Renal pelvis (tissue), 12 donors: Measurements from ENCODE around the gene OGN. TPM values are rescaled to one million over a fixed set of nuclear protein-coding genes. Genes with fewer than 3 reads are reported as not detected.
"Not testable (repeated sequence)": the region's sequence is repeated elsewhere in the genome, so short reads cannot be mapped to it uniquely, and the experiment has no call there.

Experiments
- DNase-seq: peaks from one replicate; pipeline ENCODE4 v3.0.0-alpha.2; 2013
- long read RNA-seq, 16 experiments: transcript quantifications; one replicate each; lab custom pipeline, GENCODE V29; 2026
- polyA plus RNA-seq, 3 donors: library from polyadenylated mRNA; unstranded; fragments of 120-200 nt; gene quantifications; one replicate each; pipeline ENCODE4 v1.2.1, GENCODE V29; 2013; ENCODE audit not compliant: insufficient read length in 3 of 3

OGN gene
- polyA plus RNA-seq, result 10 to 100 TPM; 28.7 to 65.2 (median 40.6) TPM
- long read RNA-seq, donor 1, transcript OGN-202 (7 exons, 2,743 nt), result major isoform, 8 of 20 reads
- long read RNA-seq, donor 1, partial matches to known transcripts, result 12 of 20 reads
- long read RNA-seq, donor 1, other reads (novel, unspliced or antisense), result 0 of 20 reads
- long read RNA-seq, donor 2, transcript OGN-202 (7 exons, 2,743 nt), result major isoform, 7 of 41 reads
- long read RNA-seq, donor 2, partial matches to known transcripts, result 34 of 41 reads
- long read RNA-seq, donor 2, other reads (novel, unspliced or antisense), result 0 of 41 reads
- long read RNA-seq, donor 3, transcript OGN-202 (7 exons, 2,743 nt), result major isoform, 6 of 25 reads
- long read RNA-seq, donor 3, partial matches to known transcripts, result 18 of 25 reads
- long read RNA-seq, donor 3, other reads (novel, unspliced or antisense), result 0 of 25 reads
- long read RNA-seq, donor 4, partial matches to known transcripts, result 8 of 11 reads
- long read RNA-seq, donor 4, other reads (novel, unspliced or antisense), result 0 of 11 reads
- long read RNA-seq, donor 5, partial matches to known transcripts, result 5 of 6 reads
- long read RNA-seq, donor 5, other reads (novel, unspliced or antisense), result 0 of 6 reads
- long read RNA-seq, donor 6, partial matches to known transcripts, result 8 of 10 reads
- long read RNA-seq, donor 6, other reads (novel, unspliced or antisense), result 0 of 10 reads
- long read RNA-seq, donor 7, transcript OGN-202 (7 exons, 2,743 nt), result major isoform, 8 of 71 reads
- long read RNA-seq, donor 7, partial matches to known transcripts, result 63 of 71 reads
- long read RNA-seq, donor 7, other reads (novel, unspliced or antisense), result 0 of 71 reads
- long read RNA-seq, donor 8, transcript OGN-202 (7 exons, 2,743 nt), result major isoform, 15 of 95 reads
- long read RNA-seq, donor 8, partial matches to known transcripts, result 79 of 95 reads
- long read RNA-seq, donor 8, other reads (novel, unspliced or antisense), result 0 of 95 reads
- long read RNA-seq, donor 9, transcript OGN-202 (7 exons, 2,743 nt), result major isoform, 11 of 18 reads
- long read RNA-seq, donor 9, partial matches to known transcripts, result 7 of 18 reads
- long read RNA-seq, donor 9, other reads (novel, unspliced or antisense), result 0 of 18 reads
- long read RNA-seq, donor 10, partial matches to known transcripts, result 0 of 1 reads
- long read RNA-seq, donor 10, other reads (novel, unspliced or antisense), result 0 of 1 reads
- long read RNA-seq, donor 11, partial matches to known transcripts, result 5 of 8 reads
- long read RNA-seq, donor 11, other reads (novel, unspliced or antisense), result 0 of 8 reads
- long read RNA-seq, donor 12, transcript OGN-202 (7 exons, 2,743 nt), result major isoform, 5 of 11 reads
- long read RNA-seq, donor 12, partial matches to known transcripts, result 6 of 11 reads
- long read RNA-seq, donor 12, other reads (novel, unspliced or antisense), result 0 of 11 reads
- long read RNA-seq, donor 13, partial matches to known transcripts, result 0 of 3 reads
- long read RNA-seq, donor 13, other reads (novel, unspliced or antisense), result 0 of 3 reads
- long read RNA-seq, donor 14, result 0 reads
- long read RNA-seq, donor 15, transcript OGN-202 (7 exons, 2,743 nt), result major isoform, 6 of 58 reads
- long read RNA-seq, donor 15, partial matches to known transcripts, result 52 of 58 reads
- long read RNA-seq, donor 15, other reads (novel, unspliced or antisense), result 0 of 58 reads
- long read RNA-seq, donor 16, partial matches to known transcripts, result 36 of 40 reads
- long read RNA-seq, donor 16, other reads (novel, unspliced or antisense), result 0 of 40 reads

- DNase-seq, result peak; percentile 48
Measured at GRCh38 chr9:92404042-92404836, at the start of gene OGN. Gene OGN (minus strand): TSS chr9:92404578. CDS start chr9:92403407, 1,171 bp downstream.

GRCh38 chr9:92446536-92446935, 42.2 kb upstream of the OGN start:
- no peak for DNase-seq

GRCh38 chr9:92444841-92445240, 40.5 kb upstream of the OGN start:
- no peak for DNase-seq

GRCh38 chr9:92440751-92441046, 36.3 kb upstream of the OGN start:
- DNase-seq, result no peak

- no peak for DNase-seq
Measured at GRCh38 chr9:92439921-92440750, 35.8 kb upstream of the OGN start.

- DNase-seq, result no peak
Measured at GRCh38 chr9:92438900-92439526, 34.6 kb upstream of the OGN start.

- no peak for DNase-seq
Measured at GRCh38 chr9:92435263-92435662, 30.9 kb upstream of the OGN start.

- no peak for DNase-seq
Measured at GRCh38 chr9:92432972-92433548, 28.7 kb upstream of the OGN start.

GRCh38 chr9:92432350-92432749, 28.0 kb upstream of the OGN start:
- DNase-seq, result peak; percentile 36

GRCh38 chr9:92429836-92430235, 25.5 kb upstream of the OGN start:
- DNase-seq, result no peak

- no peak for DNase-seq
Measured at GRCh38 chr9:92426501-92427145, 22.2 kb upstream of the OGN start.

GRCh38 chr9:92425474-92425873, 21.1 kb upstream of the OGN start:
- peak; percentile 82 for DNase-seq

- DNase-seq, result no peak
Measured at GRCh38 chr9:92424340-92424739, 20.0 kb upstream of the OGN start, which contains the start of gene OMD. Gene OMD (minus strand): TSS chr9:92424471. CDS start chr9:92417558, 6,913 bp downstream.

- DNase-seq, result no peak
Measured at GRCh38 chr9:92423612-92424011, 19.2 kb upstream of the OGN start.

GRCh38 chr9:92422611-92423338, 18.4 kb upstream of the OGN start:
- no peak for DNase-seq

GRCh38 chr9:92414566-92414965, 10.2 kb upstream of the OGN start:
- DNase-seq, result no peak

GRCh38 chr9:92411157-92411556, 6.8 kb upstream of the OGN start:
- DNase-seq, result not testable (repeated sequence)
